ENCODE data around the gene ADAMTS3. TPM values are rescaled to one million over a fixed set of nuclear protein-coding genes. Genes with fewer than 3 reads are reported as not detected.

The ADAMTS3 gene
- polyA plus RNA-seq, 1 donor from 2014 or later: 0.20 TPM

- no peaks in the 10 kb centered on the region for H3K27me3 ChIP-seq (ENCODE audit: insufficient read depth, low read depth, low read length)
These were observed 8.2 kb upstream of the ADAMTS3 start for GRCh38 chr4:72577211-72577610.

GRCh38 chr4:72571337-72571736 is 2.3 kb upstream of the ADAMTS3 start:
- no peaks in the 10 kb centered on the region for H3K9me2 ChIP-seq (ENCODE audit: insufficient read depth, low read length)
- H2AFZ ChIP-seq (ENCODE audit: low read depth, low read length): no peak overlapping the region
- H3K9ac ChIP-seq (ENCODE audit: low read length): no peak overlapping the region
- no peaks in the 10 kb centered on the region for H3F3A ChIP-seq (ENCODE audit: insufficient read depth, low read length, poor library complexity, severe bottlenecking)
- H3K27ac ChIP-seq (ENCODE audit: low read length): no peak overlapping the region
- no peak overlapping the region for H3K4me2 ChIP-seq (ENCODE audit: low read length)
- no peaks in the 10 kb centered on the region for H4K20me1 ChIP-seq (ENCODE audit: insufficient read depth)
- H3K27me3 ChIP-seq (ENCODE audit: insufficient read depth, low read depth, low read length): peaks cover 25% of the 10 kb centered on the region
- no peak overlapping the region for H3K4me3 ChIP-seq (ENCODE audit: low read length)
- no peaks in the 10 kb centered on the region for H3K36me3 ChIP-seq (ENCODE audit: insufficient read depth, low read length)
- no peaks in the 10 kb centered on the region for H3K79me2 ChIP-seq (replicated peaks; ENCODE audit: insufficient read depth, low read length)
- no peaks in the 10 kb centered on the region for H3K9me3 ChIP-seq (ENCODE audit: low read length)
- TF ChIP-seq REST (IDR thresholded peaks at IDR 0.05; ENCODE audit: borderline replicate concordance): no peak
- TF ChIP-seq EZH2 (IDR thresholded peaks at IDR 0.05; ENCODE audit: borderline replicate concordance, insufficient read depth, low read length, poor library complexity, severe bottlenecking): no peak
- TF ChIP-seq MXI1 (conservative IDR thresholded peaks at IDR 0.05; ENCODE audit: poor library complexity, severe bottlenecking): no peak
- TF ChIP-seq TAF1 (IDR thresholded peaks at IDR 0.05; ENCODE audit: low read depth): no peak
- TF ChIP-seq SMC3 (conservative IDR thresholded peaks at IDR 0.05; ENCODE audit: poor library complexity): no peak
- TF ChIP-seq POLR2AphosphoS5 (IDR thresholded peaks at IDR 0.05): no peak
- no peak for TF ChIP-seq CTCF (IDR thresholded peaks at IDR 0.05; ENCODE audit: poor library complexity, severe bottlenecking)

More at GRCh38 chr4:72577211-72577610, 8.2 kb upstream of the ADAMTS3 start:
- Histone ChIP-seq H2AFZ (ENCODE audit: low read depth, low read length) (no peak overlapping the region), H3K9ac (ENCODE audit: low read length) (no peak overlapping the region), H3K27ac (ENCODE audit: low read length) (no peak overlapping the region), H3K4me3 (ENCODE audit: low read length) (no peak overlapping the region), H4K20me1 (ENCODE audit: insufficient read depth) (no peaks in the 10 kb centered on the region), H3K79me2 (replicated peaks; ENCODE audit: insufficient read depth, low read length) (no peaks in the 10 kb centered on the region), H3F3A (ENCODE audit: insufficient read depth, low read length, poor library complexity, severe bottlenecking) (no peaks in the 10 kb centered on the region), H3K36me3 (ENCODE audit: insufficient read depth, low read length) (no peaks in the 10 kb centered on the region), H3K9me3 (ENCODE audit: low read length) (no peaks in the 10 kb centered on the region), H3K9me2 (ENCODE audit: insufficient read depth, low read length) (no peaks in the 10 kb centered on the region), H3K4me2 (ENCODE audit: low read length) (no peak overlapping the region)
- TF ChIP-seq EP300 (conservative IDR thresholded peaks at IDR 0.05; ENCODE audit: poor library complexity, severe bottlenecking): no peak
- TF ChIP-seq RAD21 (conservative IDR thresholded peaks at IDR 0.05): no peak
- TF ChIP-seq POLR2AphosphoS5 (IDR thresholded peaks at IDR 0.05): no peak
- no peak for TF ChIP-seq TAF1 (IDR thresholded peaks at IDR 0.05; ENCODE audit: low read depth)
- TF ChIP-seq CTCF (IDR thresholded peaks at IDR 0.05; ENCODE audit: poor library complexity, severe bottlenecking): no peak
- no peak for TF ChIP-seq SMC3 (conservative IDR thresholded peaks at IDR 0.05; ENCODE audit: poor library complexity)
- no peak for TF ChIP-seq REST (IDR thresholded peaks at IDR 0.05; ENCODE audit: borderline replicate concordance)
